Measurements from ENCODE around the gene SGMS2. TPM values are rescaled to one million over a fixed set of nuclear protein-coding genes. Genes with fewer than 3 reads are reported as not detected.

The SGMS2 gene
- total and polyA plus RNA-seq, 11 donors, result 2.6 to 117 (median 29.8) TPM

DNA sequence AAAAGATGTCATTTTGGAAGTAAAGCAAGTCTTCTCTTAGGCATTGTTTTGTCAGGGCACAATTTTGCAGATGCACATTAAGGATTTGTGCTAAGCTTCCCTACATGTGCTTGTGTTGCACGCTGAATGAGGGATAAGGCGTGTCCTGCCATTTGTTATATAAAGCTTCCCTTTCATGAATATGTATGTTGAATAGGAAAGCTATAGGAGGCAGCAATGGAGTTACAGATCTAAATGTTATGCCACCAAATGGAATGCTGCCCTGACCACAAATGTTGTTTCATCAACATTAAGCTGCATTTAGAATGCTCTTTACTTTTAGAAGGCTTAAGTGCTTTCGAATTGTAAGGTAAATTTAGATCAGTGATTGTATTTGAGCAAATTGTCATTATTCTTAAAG, 20.9 kb downstream of the SGMS2 start:
- Histone ChIP-seq H3K4me1 (peaks cover 0 to 7% (median 0%) of the 10 kb centered on the region in 12 donors), H3K9me3 (peaks cover 0 to 9% (median 0%) of the 10 kb centered on the region in 12 donors), H3K36me3 (no peaks in the 10 kb centered on the region), H3K4me3 (no peak overlapping the region), H3K27ac (no peak overlapping the region), H3K27me3 (no peaks in the 10 kb centered on the region)
- intact Hi-C loops (cut with DNase I), result no loop called here
- ATAC-seq (no peak), DNase-seq (no peak)
- 80 to 84% (median 81%) methylated on average over 3 of the region's 3 CpGs for WGBS, 4 donors
- TF ChIP-seq POLR2A (IDR thresholded peaks at IDR 0.05), result no peak

DNA sequence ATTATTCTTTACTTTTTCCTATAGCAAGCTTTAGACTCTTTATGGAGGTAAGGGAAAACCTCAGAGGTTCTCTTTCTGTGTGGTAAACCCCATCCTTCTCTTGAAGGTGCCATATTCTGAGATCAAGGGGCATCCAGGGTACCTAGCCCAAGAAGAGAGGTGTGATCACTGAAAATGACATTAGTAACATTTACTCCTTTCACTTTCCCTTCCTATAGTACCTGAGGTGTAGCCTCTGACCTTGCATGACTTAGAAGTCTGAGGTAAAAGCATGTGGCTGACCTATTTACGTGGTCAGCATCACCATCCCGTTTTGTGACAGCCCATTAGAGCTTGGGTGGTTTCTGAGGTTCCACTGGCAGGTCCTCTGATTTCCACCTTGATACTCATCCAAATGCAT, 25.7 kb downstream of the SGMS2 start:
- H3K9me3 ChIP-seq, result peaks cover 0 to 9% (median 0%) of the 10 kb centered on the region in 12 donors
- no peak overlapping the region for H3K27ac ChIP-seq
- WGBS, 4 donors, result 67 to 72% (median 70%) methylated on average over 2 of the region's 2 CpGs
- TF ChIP-seq, protein P1, sequence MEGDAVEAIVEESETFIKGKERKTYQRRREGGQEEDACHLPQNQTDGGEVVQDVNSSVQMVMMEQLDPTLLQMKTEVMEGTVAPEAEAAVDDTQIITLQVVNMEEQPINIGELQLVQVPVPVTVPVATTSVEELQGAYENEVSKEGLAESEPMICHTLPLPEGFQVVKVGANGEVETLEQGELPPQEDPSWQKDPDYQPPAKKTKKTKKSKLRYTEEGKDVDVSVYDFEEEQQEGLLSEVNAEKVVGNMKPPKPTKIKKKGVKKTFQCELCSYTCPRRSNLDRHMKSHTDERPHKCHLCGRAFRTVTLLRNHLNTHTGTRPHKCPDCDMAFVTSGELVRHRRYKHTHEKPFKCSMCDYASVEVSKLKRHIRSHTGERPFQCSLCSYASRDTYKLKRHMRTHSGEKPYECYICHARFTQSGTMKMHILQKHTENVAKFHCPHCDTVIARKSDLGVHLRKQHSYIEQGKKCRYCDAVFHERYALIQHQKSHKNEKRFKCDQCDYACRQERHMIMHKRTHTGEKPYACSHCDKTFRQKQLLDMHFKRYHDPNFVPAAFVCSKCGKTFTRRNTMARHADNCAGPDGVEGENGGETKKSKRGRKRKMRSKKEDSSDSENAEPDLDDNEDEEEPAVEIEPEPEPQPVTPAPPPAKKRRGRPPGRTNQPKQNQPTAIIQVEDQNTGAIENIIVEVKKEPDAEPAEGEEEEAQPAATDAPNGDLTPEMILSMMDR (IDR thresholded peaks at IDR 0.05), result no peak
- TF ChIP-seq POLR2A (IDR thresholded peaks at IDR 0.05), result no peak
- ATAC-seq, result no peak
- no peak overlapping the region for H3K4me3 ChIP-seq
- no peak for DNase-seq
- no peaks in the 10 kb centered on the region for H3K36me3 ChIP-seq
- H3K4me1 ChIP-seq, result peaks cover 0 to 33% (median 25%) of the 10 kb centered on the region in 12 donors
- intact Hi-C loops (cut with DNase I), result loop anchor here in 2 of 10 donors (10.0 kb wide), 1 partner anchor 144 kb away; no protein-coding TSS in a partner anchor
- H3K27me3 ChIP-seq, result no peaks in the 10 kb centered on the region

DNA sequence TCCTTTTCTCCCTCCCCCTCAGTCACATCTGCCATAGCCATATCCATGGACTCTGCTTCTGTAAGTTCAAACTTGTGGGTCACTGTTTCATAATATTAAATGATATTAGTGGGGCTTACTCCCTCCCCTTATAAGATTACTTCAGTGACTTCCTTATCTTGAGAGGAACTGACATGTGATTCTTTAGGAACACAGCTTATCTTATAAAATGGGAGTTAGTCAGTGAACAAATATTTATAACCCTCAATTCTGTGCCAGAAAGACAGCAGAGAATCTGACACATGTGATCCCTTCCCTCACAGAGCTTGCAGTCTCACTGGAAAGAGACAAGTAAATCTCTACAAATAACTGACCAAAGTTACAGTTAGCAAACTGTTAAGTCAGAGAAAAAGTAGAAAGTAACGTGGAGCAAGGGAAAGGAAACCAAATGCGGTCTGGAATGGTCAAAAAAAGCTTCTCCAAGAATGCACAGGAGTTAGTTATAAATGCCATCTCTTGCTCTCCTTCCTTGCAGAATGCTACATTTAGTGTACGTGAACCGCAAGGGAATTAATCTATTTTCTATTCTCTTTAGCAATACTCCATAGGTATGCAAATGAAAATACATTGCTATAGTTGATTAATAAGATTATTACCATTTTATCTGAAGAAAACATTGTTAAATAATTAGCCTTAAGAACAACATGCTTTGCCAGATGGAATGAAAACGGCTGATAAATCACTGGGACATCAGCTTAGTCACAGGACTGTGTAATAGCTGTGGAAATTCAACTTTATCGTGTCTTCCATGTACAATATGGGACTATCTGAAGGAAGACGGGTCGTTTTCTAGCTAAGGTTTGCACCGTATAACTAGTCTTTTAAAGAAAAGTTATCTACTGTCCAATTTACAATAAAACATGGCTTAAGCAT, 29.0 kb downstream of the SGMS2 start:
- peak; percentile 66 to 78 (median 73) for ATAC-seq
- TF ChIP-seq POLR2A (IDR thresholded peaks at IDR 0.05), result no peak
- TF ChIP-seq, protein P1 (IDR thresholded peaks at IDR 0.05), result no peak
- intact Hi-C loops (cut with DNase I), result loop anchor here in 2 of 10 donors (10.0 kb wide), 1 partner anchor 141 kb away; no protein-coding TSS in a partner anchor
- 30 to 45% (median 35%) methylated on average over 9 of the region's 9 CpGs for WGBS, 4 donors
- Histone ChIP-seq H3K36me3 (peaks cover 0 to 2% (median 0%) of the 10 kb centered on the region in 9 donors), H3K27me3 (no peaks in the 10 kb centered on the region), H3K4me3 (peak overlapping the region in 8 of 12 donors; percentile 21 to 51 (median 30)), H3K27ac (peak overlapping the region; percentile 56 to 88 (median 70)), H3K4me1 (peaks cover 0 to 63% (median 44%) of the 10 kb centered on the region in 12 donors), H3K9me3 (no peaks in the 10 kb centered on the region)
- DNase-seq, result no peak

DNA sequence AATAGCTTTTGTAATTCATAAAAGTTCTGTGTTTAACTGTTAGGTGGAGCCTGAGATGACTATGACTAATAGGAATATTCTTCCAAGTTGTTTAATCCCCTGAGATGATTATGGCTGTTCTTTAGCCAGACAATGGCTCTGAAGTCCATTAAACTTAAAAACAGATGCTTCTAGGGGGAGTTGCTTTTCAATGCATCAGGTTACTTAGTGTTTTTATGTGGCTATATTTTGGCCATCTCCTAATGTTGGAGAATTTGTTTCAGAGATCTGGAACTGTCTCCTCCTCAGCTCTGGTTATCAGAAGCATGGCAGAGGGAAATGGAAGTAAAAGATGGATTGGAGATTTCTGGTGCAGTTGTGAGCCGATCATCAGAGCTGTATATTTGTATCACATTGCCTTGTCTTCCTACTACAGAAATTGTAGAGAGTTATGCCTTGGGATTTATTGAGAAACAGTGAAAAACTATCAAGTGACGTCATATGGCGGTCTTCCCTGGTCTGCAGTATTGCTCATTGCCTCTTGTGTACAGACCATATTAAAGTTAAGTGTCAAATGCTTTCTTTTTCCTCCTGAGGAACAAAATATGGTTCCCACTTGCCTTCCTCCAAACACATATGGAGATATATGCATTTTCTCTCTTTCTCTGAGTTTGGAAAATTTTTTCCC, 29.8 kb downstream of the SGMS2 start:
- Histone ChIP-seq H3K9me3 (no peaks in the 10 kb centered on the region), H3K4me3 (peak overlapping the region in 8 of 12 donors; percentile 21 to 51 (median 30)), H3K27ac (peak overlapping the region; percentile 56 to 88 (median 70)), H3K27me3 (no peaks in the 10 kb centered on the region), H3K36me3 (peaks cover 0 to 9% (median 0%) of the 10 kb centered on the region in 9 donors), H3K4me1 (peaks cover 0 to 70% (median 44%) of the 10 kb centered on the region in 12 donors)
- intact Hi-C loops (cut with DNase I), result loop anchor here in 2 of 10 donors (10.0 kb wide), 1 partner anchor 140 kb away; no protein-coding TSS in a partner anchor
- DNase-seq (no peak), ATAC-seq (peak; percentile 32 to 80 (median 65))
- 66 to 80% (median 74%) methylated on average over 3 of the region's 3 CpGs for WGBS, 4 donors
- TF ChIP-seq POLR2A (IDR thresholded peaks at IDR 0.05), result no peak
- TF ChIP-seq, protein P1 (IDR thresholded peaks at IDR 0.05), result no peak
